K562 (cell line): ENCODE measurements around the gene EVPL. TPM values are rescaled to one million over a fixed set of nuclear protein-coding genes. Genes with fewer than 3 reads are reported as not detected.

Experiments
- ARID4B ChIP-seq: sonication (generic); formaldehyde crosslinking; IDR thresholded peaks from 2 replicates; pipeline ENCODE4 v1.8.0; 2022; ENCODE audit warnings: mild to moderate bottlenecking, missing genetic modification reagents
- ARNT ChIP-seq, 2 experiments: fragments of 450-650 bp; IDR thresholded peaks; 2 replicates each; pipeline ENCODE4 v1.6.1; 2016; ENCODE audit warnings: mild to moderate bottlenecking in 1 of 2
- CAMTA2 ChIP-seq: fragments of 250-450 bp; sonication (Bioruptor Pico); conservative IDR thresholded peaks from 2 replicates; pipeline ENCODE4 v1.5.1; 2022
- CC2D1A ChIP-seq: fragments of 450-650 bp; IDR thresholded peaks from 2 replicates; pipeline ENCODE4 v1.6.1; 2017; ENCODE audit warnings: mild to moderate bottlenecking
- DMBX1 ChIP-seq: fragments of 250-450 bp; sonication (Bioruptor Pico); IDR thresholded peaks from 2 replicates; pipeline ENCODE4 v1.8.0; 2022; ENCODE audit warnings: inconsistent platforms, mild to moderate bottlenecking, moderate library complexity, borderline replicate concordance
- E2F4 ChIP-seq: sonication (generic); formaldehyde crosslinking; IDR thresholded peaks from 2 replicates; pipeline ENCODE4 v1.8.0; 2022; ENCODE audit warnings: mild to moderate bottlenecking, low read depth, missing genetic modification reagents
- EGR1 ChIP-seq: fragments of 450-650 bp; conservative IDR thresholded peaks from 2 replicates; pipeline ENCODE4 v1.6.1; 2017; ENCODE audit warnings: mild to moderate bottlenecking
- HMGN3 ChIP-seq: IDR thresholded peaks from 2 replicates; pipeline ENCODE4 v1.6.1; 2011; ENCODE audit warnings: borderline replicate concordance, low read depth, mild to moderate bottlenecking, mixed read lengths, low read length; ENCODE audit not compliant: insufficient read length; ENCODE audit errors: extremely low read depth
- HNRNPH1 ChIP-seq: fragments of 200-400 bp; formaldehyde crosslinking; optimal IDR thresholded peaks from 2 replicates; pipeline ENCODE3; 2017; ENCODE audit warnings: low read depth, mild to moderate bottlenecking, low read length, moderate library complexity
- MAFK ChIP-seq: IDR thresholded peaks from 2 replicates; pipeline ENCODE4 v1.6.1; 2011; ENCODE audit warnings: low read length, improper control_type of control experiment
- MEF2A ChIP-seq: IDR thresholded peaks from 2 replicates; pipeline ENCODE4 v1.6.1; 2011; ENCODE audit warnings: low read depth, mild to moderate bottlenecking, low read length, moderate library complexity; ENCODE audit not compliant: control insufficient read depth
- MEIS2 ChIP-seq: fragments of 450-650 bp; IDR thresholded peaks from 2 replicates; pipeline ENCODE4 v1.6.1; 2014; ENCODE audit warnings: mild to moderate bottlenecking; ENCODE audit not compliant: partially characterized antibody
- NFIC ChIP-seq: fragments of 450-650 bp; IDR thresholded peaks from 2 replicates; pipeline ENCODE4 v1.6.1; 2017; ENCODE audit warnings: mild to moderate bottlenecking, inconsistent platforms
- NFIX ChIP-seq: fragments of 250-450 bp; sonication (Bioruptor Pico); IDR thresholded peaks from 2 replicates; pipeline ENCODE4 v1.4.0; 2020; ENCODE audit warnings: low read depth, mild to moderate bottlenecking, moderate library complexity
- PCBP1 ChIP-seq: fragments of 200-400 bp; formaldehyde crosslinking; IDR thresholded peaks from 2 replicates; pipeline ENCODE4 v1.6.1; 2018; ENCODE audit warnings: mild to moderate bottlenecking, low read depth, low read length; ENCODE audit not compliant: poor library complexity, severe bottlenecking
- TAF1 ChIP-seq: IDR thresholded peaks from 2 replicates; pipeline ENCODE4 v1.6.1; 2011; ENCODE audit warnings: mild to moderate bottlenecking, low read length, moderate library complexity; ENCODE audit not compliant: insufficient read depth, control insufficient read depth, severe bottlenecking; ENCODE audit errors: extremely low read depth
- U2AF2 ChIP-seq: fragments of 200-400 bp; formaldehyde crosslinking; optimal IDR thresholded peaks from 2 replicates; pipeline ENCODE3; 2017; ENCODE audit warnings: low read depth, mild to moderate bottlenecking, low read length
- ZBTB1 ChIP-seq: sonication (generic); formaldehyde crosslinking; IDR thresholded peaks from 2 replicates; pipeline ENCODE4 v1.8.1; 2023; ENCODE audit warnings: missing genetic modification reagents, low read depth, mild to moderate bottlenecking, borderline replicate concordance
- ZNF12 ChIP-seq: sonication (generic); formaldehyde crosslinking; IDR thresholded peaks from 2 replicates; pipeline ENCODE4 v1.4.0; 2020; ENCODE audit warnings: mild to moderate bottlenecking, missing genetic modification reagents
- ZNF830 ChIP-seq: fragments of 250-450 bp; sonication (Bioruptor Pico); IDR thresholded peaks from 2 replicates; pipeline ENCODE4 v1.5.0; 2021; ENCODE audit warnings: mild to moderate bottlenecking
- ZSCAN32 ChIP-seq: fragments of 450-650 bp; formaldehyde crosslinking; IDR thresholded peaks from 2 replicates; pipeline ENCODE4 v1.4.0; 2020; ENCODE audit warnings: mild to moderate bottlenecking, moderate library complexity
- polyA plus RNA-seq, 8 experiments: library from polyadenylated mRNA; depleted of rRNA in 4 of 8; stranded (reverse) in 5 of 8; unstranded in 3 of 8; fragments of >200 nt; fragmentation: Nextera tagmentation in 2 of 8; fragmentation: Illumina TruSeq in 1 of 8; extraction: Ambion mirVana in 2 of 8; extraction: Trizol in 1 of 8; gene quantifications; 2 replicates each; pipeline versions ENCODE4 v1.2.1 to v1.2.3, GENCODE V29; 2011 to 2014; ENCODE audit warnings: inconsistent platforms in 1 of 8, missing spikeins in 1 of 8
- total RNA-seq, 7 experiments: library from RNA; depleted of rRNA in 6 of 7; stranded (reverse); fragments of >200 nt in 6 of 7; fragmentation: Illumina TruSeq in 2 of 7; extraction: Trizol in 2 of 7; gene quantifications; 2 replicates each; pipeline versions ENCODE4 v1.2.1 to v1.2.3, GENCODE V29; 2011 to 2021; ENCODE audit warnings: low replicate concordance in 1 of 7

EVPL gene
- total and polyA plus RNA-seq, 9 of the 15 experiments (the other 6 are each of a cell fraction or from before 2014, with no cell fraction given) = 0.08 to 0.18 (median 0.16) TPM; not detected in 5

- TF ChIP-seq DMBX1 (CRISPR knock-in tag) (peak; percentile 55; the same call in 1 of the 2 replicates), ARID4B (CRISPR knock-in tag) (peak; percentile 89), EGR1 (no peak), CAMTA2 (no peak), HMGN3 (peak; percentile 87), NFIX (CRISPR knock-in tag) (no peak), U2AF2 (no peak), MEIS2 (peak; percentile 67), NFIC (peak; percentile 61), TAF1 (peak; percentile 96), MAFK (no peak), MEF2A (no peak), ARNT (IDR thresholded peaks at IDR 0.05) (no peak), ZSCAN32 (CRISPR knock-in tag) (no peak), ZNF830 (no peak), PCBP1 (peak; percentile 40), ZNF12 (0 out of 2 replicates have a peak, but pooled peaks have one; percentile 74), E2F4 (no peak), ZBTB1 (CRISPR knock-in tag) (peak; percentile 77; the same call in 1 of the 2 replicates), CC2D1A (no peak), HNRNPH1 (no peak)
Observed at GRCh38 chr17:76072148-76072858, 45.2 kb upstream of the EVPL start, which contains the start of gene SRP68 (continued).
